Measurements from ENCODE around the gene FRMPD1.
"Not testable (repeated sequence)": the region's sequence is repeated elsewhere in the genome, so short reads cannot be mapped to it uniquely, and the experiment has no call there.

The FRMPD1 gene, protein sequence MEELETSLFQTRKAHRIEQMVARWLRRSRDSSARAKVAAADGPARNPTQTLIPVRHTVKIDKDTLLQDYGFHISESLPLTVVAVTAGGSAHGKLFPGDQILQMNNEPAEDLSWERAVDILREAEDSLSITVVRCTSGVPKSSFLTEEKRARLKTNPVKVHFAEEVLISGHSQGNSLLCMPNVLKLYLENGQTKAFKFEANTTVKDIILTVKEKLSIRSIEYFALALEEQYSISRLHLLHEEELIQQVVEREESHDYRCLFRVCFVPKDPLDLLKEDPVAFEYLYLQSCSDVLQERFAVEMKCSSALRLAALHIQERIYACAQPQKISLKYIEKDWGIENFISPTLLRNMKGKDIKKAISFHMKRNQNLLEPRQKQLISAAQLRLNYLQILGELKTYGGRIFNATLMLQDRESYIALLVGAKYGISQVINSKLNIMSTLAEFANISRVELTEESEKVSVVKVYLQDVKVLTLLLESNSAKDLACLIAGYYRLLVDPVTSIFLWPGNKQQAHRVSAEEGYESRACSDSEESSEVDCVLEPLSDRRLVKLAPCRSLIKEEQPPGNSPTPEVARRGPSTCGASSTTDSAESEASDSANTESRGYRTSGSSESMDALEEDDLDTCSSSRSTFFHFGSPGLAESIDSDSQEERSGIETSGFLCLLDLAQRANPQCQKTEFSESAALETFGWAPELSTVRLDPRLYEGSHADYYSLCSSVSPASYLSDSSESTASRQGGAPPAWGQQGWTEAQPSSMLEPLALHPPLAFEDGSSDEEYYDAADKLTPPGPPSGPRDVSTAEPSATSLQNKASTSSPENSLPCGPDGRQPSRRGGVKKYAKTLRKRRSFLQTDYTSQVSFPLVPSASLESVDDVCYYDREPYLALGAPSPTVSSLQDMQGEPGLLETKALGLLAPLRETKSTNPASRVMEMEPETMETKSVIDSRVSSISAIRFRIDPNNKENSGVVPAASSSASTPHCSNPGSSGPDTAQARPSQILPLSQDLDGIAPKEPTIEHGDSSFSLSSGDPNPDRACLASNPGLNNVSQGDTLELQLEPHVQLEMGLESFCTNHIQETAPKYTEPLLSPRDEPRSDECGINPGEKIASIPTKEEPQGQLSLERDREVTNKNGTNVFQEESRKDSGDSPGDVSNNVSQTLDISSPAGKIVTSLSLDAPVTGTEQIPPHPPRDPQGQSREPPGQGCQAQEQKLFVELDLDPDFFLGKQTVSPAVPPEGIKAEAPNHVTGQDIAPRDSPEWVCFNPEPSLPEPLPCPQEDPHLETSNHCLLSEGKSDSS (N-terminal part only)

DNA sequence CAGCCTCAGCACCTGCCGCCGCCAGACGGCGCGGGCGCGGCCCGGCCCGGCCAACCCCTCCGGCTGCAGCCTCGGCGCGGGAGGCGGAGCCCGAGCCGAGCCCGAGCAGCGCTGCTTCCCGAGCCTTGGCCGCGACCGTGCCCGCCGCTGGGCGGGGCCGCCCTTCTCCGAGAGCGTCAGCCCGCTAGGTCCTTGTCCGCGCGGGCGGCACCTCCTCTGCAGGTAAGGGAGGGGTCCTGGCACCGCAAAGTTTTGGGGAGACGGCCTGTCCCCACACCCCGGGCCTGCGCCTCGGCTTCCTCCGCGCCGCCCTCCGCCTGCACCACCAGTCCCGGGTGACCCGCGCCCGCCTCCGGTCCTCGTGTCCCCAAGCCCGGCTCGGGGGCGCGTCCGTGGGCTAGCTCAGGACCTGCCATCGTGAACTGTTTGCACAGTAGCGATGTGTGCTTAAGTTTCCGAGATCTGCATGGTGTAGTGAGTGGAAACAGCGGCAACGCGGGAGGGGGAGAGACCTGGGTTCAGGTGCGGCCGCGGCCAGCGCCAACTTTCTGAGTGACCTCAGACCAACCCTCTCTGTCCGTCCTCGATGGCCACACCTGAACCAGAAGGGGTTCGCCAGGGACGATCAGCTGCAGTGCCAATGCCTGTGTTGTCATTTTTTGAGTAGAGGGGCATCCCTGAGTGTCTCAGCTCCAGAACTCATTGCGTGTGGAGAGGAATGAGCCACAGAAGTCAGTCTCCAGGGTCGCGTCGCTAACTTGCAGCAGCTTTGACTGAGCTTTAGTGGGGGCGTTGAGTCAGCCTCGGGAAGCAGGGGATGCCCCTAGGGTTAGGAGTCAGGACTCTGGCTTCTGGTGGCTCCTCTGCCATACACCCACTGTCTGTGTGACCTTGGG is at the start of gene FRMPD1:
TSS of gene FRMPD1 (plus strand) at position 82 of the 896 bp plus-strand sequence. CDS start 41,688 bp downstream, outside the sequence.
- peak; percentile 46 to 50 for DNase-seq

GRCh38 chr9:37602061-37602460 is 48.7 kb upstream of the FRMPD1 start:
- DNase-seq: not testable (repeated sequence)

- no peak for DNase-seq
Observed at GRCh38 chr9:37602817-37603216, 47.9 kb upstream of the FRMPD1 start.

GRCh38 chr9:37604296-37604695 is 46.5 kb upstream of the FRMPD1 start:
- DNase-seq: no peak

DNA sequence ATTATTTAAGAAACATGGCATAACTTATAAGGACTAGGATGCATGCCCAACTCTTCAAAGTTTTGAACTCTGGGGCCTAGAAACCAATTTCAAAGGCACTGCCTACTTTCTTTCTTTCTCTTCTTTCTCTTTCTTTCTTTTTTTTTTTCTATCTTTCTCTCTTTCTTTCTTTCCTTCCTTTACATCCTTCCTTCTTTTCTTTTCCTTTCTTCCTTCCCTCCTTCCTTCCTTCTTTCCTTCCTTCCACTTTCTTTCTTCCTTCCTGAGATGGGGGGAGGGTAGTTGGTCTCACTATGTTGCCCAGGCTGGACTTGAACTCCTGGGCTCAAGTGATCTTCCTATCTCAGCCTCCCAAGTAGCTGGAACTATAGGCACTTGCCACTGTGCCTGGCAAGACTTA is 42.5 kb upstream of the FRMPD1 start:
- DNase-seq: no peak

- no peak for DNase-seq
Observed at GRCh38 chr9:37609735-37610397, 40.9 kb upstream of the FRMPD1 start.

DNA sequence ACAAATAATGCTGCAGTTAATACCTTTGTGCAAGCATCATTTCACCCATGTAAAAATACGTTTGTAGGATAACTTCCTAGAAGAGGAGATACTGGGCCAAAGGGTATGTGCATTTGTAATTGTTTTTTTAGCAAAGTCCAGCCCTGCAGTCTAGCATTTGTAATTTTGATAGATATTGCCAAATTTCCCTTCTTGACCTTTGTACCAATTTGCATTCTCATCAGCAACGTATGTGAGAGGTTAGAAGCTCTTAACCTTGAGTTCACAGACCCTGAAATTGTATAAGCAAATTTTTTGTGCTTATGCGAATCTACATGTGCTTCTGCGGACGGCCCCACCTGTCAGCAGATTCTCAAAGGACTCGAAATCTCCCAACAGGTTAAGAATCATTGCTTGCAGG is 39.7 kb upstream of the FRMPD1 start:
- no peak for DNase-seq

DNA sequence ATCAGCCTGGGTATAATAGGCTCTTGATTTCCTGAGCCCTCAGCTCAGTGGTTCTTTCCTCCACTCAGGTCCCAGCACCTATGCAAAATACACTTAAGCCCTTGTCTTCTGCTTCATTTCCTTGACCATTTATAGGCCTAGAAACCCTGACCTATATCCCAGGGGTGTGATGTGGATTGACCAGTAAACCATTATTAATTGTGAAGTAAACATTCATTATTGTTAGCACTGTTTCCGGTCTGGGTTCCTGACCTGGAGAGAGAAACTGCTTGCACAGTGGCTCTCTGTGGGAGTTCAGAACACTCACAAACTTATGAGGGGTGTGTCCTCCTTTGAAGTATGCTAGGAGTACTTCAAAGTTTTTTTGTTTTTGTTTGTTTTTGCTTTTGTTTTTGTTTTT is 38.8 kb upstream of the FRMPD1 start:
- no peak for DNase-seq

DNA sequence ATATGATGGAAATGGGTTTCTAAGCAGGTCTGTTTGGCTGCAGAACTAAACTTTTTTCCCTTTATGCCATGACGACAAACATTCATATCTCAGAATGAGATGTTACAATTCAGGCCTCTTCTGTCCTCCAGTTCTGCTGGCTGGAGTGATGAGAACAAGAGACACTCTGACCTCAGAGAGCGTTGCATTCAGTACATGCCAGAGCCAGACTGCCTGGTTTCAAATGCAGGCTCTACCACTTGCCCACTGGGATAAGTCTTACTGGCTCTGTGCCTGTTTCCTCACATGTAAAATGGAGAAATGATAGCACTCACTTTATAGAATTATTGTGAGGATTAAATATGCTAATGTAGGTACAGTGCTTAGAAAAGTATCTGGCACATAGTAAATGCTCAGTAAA is 33.6 kb upstream of the FRMPD1 start:
- no peak for DNase-seq

DNA sequence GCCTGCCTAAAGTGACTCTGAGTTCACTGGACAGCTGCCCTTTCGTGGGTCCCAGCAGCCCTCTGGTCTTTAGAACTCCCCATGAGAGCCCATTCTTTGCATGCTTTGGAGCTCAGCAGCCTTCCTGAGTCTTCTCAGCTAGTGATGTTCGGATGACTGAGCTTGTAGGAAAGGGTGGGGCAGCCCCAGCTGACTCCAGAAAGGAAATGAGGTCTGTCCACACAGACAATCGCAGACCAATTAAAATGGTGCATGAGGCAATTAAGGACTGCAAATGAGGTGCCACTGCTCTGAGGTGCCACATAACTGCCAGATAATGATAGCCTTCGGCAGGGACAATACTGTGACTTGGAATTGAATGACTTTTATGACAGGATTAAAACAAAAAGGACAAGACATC is 32.9 kb upstream of the FRMPD1 start:
- no peak for DNase-seq

GRCh38 chr9:37618817-37619216 is 31.9 kb upstream of the FRMPD1 start:
- DNase-seq: no peak

GRCh38 chr9:37619806-37620205 is 30.9 kb upstream of the FRMPD1 start:
- no peak for DNase-seq

GRCh38 chr9:37620396-37620795 is 30.4 kb upstream of the FRMPD1 start:
- DNase-seq: no peak

DNA sequence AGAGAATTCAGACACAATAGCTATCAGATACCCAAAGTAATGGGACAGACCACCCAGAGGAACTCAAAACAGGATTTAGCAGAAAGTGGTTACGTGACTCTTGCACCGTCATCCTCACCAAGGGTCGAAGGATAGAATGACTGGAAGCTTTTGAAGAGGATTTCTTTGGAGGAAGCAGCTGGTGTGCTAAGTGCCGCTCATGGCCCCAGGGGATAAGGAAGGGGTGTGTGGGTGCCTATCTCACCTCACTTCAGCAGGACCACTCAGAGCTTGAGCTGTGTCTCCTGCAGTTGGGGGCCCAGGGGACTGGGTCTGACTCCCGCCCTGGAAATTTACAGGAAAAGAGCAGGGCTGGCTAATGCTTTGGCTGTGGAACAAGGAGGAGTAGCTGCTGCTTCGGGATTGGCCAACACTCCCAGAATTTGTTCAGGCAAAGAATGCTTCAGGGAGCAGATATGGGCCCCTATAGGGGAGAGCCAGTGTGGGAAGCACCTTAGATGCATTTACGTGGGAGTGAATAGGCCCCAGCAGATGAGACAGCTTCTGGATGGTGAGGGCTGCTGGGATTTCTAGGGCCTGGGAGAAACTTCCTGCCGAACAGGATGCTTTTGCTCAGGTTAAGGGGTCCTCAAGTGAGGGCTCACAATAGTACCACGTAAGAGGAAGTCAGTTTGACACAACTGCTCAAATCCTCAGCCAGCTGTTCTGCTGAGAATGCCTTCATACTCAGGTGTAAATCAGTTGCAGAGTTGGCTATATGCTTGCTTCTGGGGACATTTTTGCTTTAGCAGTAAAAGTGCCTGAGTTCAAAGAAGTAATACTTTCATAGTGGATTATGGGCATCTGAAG is 29.3 kb upstream of the FRMPD1 start:
- DNase-seq: no peak

GRCh38 chr9:37622462-37622861 is 28.3 kb upstream of the FRMPD1 start:
- DNase-seq: no peak

DNA sequence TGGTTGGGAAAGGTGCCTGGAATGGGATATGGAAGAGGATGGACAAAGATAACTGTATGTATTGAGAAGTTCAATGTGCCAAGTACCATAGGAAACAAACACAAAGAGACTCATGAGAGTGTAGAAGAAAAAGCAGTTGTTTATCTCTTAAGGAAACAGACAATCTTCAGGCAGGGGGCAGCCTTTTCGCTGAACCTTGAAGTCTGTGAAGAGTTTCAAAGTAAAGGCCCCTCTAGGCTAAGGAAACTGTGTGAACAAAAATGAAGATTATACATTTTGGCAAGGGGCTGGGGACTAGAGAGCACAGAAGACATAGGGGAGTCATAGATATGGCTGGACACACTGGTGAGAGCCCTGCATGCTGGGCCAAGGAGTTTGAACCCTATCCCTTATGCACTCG is 27.5 kb upstream of the FRMPD1 start:
- DNase-seq: no peak

DNA sequence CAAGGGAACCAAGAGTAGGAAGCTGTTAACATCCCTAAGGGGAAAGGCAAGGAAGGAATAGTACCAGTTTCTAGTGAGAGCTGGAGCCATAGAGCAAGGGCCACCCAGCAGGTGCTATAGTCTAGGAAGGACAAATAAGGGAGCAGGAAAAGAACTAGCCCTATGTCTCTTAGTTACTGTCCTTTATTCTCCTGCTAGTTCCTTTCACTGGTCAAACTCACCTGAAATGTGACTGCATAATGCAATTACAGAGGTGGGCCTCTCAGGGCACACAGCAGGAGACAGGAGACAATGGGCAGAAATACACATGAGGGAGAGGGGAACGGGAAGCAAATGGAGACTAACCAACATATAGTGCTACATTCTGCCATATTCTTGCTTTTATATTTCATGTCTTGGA is 26.7 kb upstream of the FRMPD1 start:
- no peak for DNase-seq

GRCh38 chr9:37625036-37625757 is 25.6 kb upstream of the FRMPD1 start:
- no peak for DNase-seq

GRCh38 chr9:37625758-37626147 is 25.0 kb upstream of the FRMPD1 start:
- no peak for DNase-seq
